ENCODE data around the gene PRKAB2. TPM values are rescaled to one million over a fixed set of nuclear protein-coding genes. Genes with fewer than 3 reads are reported as not detected.

PRKAB2 gene
- total and polyA plus RNA-seq, 2 of the 4 experiments (the other 2 are of a cell fraction) = 8.4 to 11.0 TPM

DNA sequence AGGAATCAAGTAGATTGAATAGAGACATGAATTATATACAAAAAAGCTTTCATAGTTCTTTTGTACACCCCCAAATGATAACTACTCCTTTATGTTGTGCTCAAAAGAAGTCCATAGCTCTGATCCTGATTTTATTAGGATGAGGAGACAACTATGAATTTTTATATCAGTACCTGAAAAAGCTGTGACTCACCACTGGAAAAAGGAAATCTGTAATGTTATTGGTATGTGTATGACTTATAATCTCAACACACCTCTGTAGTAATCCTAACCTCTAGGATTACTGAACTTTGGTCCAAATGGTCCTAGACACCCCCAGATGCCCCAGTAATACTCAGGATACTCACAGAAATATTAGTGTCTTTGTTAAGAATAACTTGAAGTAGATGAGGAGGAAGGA, 10.2 kb downstream of the PRKAB2 start:
- no peak overlapping the region for H2AK9ac ChIP-seq (replicated peaks; ENCODE audit: low read depth, low read length, poor library complexity)
- ChIA-PET CTCF (no interaction called here), POLR2A (ENCODE audit: unreplicated experiment) (no interaction called here)
- H3K4me1 ChIP-seq (ENCODE audit: control insufficient read depth, insufficient read depth, low read length) = peaks cover 4% of the 10 kb centered on the region
- H2BK20ac ChIP-seq (ENCODE audit: low read depth, low read length) = no peak overlapping the region
- ATAC-seq (ENCODE audit: low read depth) = no peak
- TF ChIP-seq CEBPB (IDR thresholded peaks at IDR 0.05; ENCODE audit: low read depth, low read length) (no peak), NFE2L2 (IDR thresholded peaks at IDR 0.05; ENCODE audit: low read depth, low read length) (no peak), RAD21 (IDR thresholded peaks at IDR 0.05; ENCODE audit: low read length) (no peak), MAFK (IDR thresholded peaks at IDR 0.05; ENCODE audit: low read depth, low read length) (no peak), MAZ (IDR thresholded peaks at IDR 0.05; ENCODE audit: borderline replicate concordance, low read depth, low read length) (no peak), RFX5 (IDR thresholded peaks at IDR 0.05; ENCODE audit: low read depth, low read length) (no peak), CHD1 (IDR thresholded peaks at IDR 0.05; ENCODE audit: low read depth, low read length) (no peak), FOS (IDR thresholded peaks at IDR 0.05; ENCODE audit: low read depth, low read length) (no peak), SMC3 (IDR thresholded peaks at IDR 0.05; ENCODE audit: low read depth, low read length) (no peak), MXI1 (IDR thresholded peaks at IDR 0.05; ENCODE audit: borderline replicate concordance, low read depth, low read length) (no peak), POLR2A (IDR thresholded peaks at IDR 0.05; ENCODE audit: low read depth, low read length) (no peak), RCOR1 (IDR thresholded peaks at IDR 0.05; ENCODE audit: insufficient replicate concordance, low read length) (no peak)
- TF ChIP-seq, protein P1, sequence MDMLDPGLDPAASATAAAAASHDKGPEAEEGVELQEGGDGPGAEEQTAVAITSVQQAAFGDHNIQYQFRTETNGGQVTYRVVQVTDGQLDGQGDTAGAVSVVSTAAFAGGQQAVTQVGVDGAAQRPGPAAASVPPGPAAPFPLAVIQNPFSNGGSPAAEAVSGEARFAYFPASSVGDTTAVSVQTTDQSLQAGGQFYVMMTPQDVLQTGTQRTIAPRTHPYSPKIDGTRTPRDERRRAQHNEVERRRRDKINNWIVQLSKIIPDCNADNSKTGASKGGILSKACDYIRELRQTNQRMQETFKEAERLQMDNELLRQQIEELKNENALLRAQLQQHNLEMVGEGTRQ (IDR thresholded peaks at IDR 0.05; ENCODE audit: low read depth, low read length) = no peak
- TF ChIP-seq, protein P2, sequence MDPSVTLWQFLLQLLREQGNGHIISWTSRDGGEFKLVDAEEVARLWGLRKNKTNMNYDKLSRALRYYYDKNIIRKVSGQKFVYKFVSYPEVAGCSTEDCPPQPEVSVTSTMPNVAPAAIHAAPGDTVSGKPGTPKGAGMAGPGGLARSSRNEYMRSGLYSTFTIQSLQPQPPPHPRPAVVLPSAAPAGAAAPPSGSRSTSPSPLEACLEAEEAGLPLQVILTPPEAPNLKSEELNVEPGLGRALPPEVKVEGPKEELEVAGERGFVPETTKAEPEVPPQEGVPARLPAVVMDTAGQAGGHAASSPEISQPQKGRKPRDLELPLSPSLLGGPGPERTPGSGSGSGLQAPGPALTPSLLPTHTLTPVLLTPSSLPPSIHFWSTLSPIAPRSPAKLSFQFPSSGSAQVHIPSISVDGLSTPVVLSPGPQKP (IDR thresholded peaks at IDR 0.05; ENCODE audit: borderline replicate concordance, low read depth, low read length) = no peak
- TF ChIP-seq, protein P3, sequence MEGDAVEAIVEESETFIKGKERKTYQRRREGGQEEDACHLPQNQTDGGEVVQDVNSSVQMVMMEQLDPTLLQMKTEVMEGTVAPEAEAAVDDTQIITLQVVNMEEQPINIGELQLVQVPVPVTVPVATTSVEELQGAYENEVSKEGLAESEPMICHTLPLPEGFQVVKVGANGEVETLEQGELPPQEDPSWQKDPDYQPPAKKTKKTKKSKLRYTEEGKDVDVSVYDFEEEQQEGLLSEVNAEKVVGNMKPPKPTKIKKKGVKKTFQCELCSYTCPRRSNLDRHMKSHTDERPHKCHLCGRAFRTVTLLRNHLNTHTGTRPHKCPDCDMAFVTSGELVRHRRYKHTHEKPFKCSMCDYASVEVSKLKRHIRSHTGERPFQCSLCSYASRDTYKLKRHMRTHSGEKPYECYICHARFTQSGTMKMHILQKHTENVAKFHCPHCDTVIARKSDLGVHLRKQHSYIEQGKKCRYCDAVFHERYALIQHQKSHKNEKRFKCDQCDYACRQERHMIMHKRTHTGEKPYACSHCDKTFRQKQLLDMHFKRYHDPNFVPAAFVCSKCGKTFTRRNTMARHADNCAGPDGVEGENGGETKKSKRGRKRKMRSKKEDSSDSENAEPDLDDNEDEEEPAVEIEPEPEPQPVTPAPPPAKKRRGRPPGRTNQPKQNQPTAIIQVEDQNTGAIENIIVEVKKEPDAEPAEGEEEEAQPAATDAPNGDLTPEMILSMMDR (conservative IDR thresholded peaks at IDR 0.05; ENCODE audit: low read depth, low read length) = no peak
- H3K4me2 ChIP-seq (ENCODE audit: low read depth, low read length) = no peak overlapping the region
- peaks cover 8% of the 10 kb centered on the region for H3K9me1 ChIP-seq (ENCODE audit: insufficient read depth, low read length)
- no peak overlapping the region for H2BK120ac ChIP-seq (ENCODE audit: low read depth, low read length)
- H3K9me3 ChIP-seq (ENCODE audit: control insufficient read depth, insufficient read depth, low read length) = no peaks in the 10 kb centered on the region
- no peak overlapping the region for H3K18ac ChIP-seq (ENCODE audit: low read depth, low read length)
- H3K9ac ChIP-seq (ENCODE audit: low read depth, low read length) = no peak overlapping the region
- no peak overlapping the region for H3K56ac ChIP-seq (ENCODE audit: extremely low read depth, insufficient read depth, low read length)
- no peak for DNase-seq
- H3K79me1 ChIP-seq (ENCODE audit: low read depth in 1 of 2, low read length in 2 of 2) = peaks cover 17 to 19% of the 10 kb centered on the region in 2 experiments
- H4K91ac ChIP-seq (ENCODE audit: insufficient read depth, low read depth, low read length) = no peak overlapping the region
- no peak overlapping the region for H3K4ac ChIP-seq (ENCODE audit: low read depth, low read length)
- no peak overlapping the region for H4K8ac ChIP-seq (ENCODE audit: low read depth in 2 of 2, low read length in 2 of 2)
- peaks cover 3% of the 10 kb centered on the region; the same call in 1 of the 2 replicates for H4K20me1 ChIP-seq (ENCODE audit: insufficient read depth, low read length)
- no TSS peak for BruUV-seq (replicated peaks)
- intact Hi-C loops (cut with micrococcal nuclease) (no loop called here), in situ Hi-C loops (cut with MboI; ENCODE audit: low sequenced_read_pairs) (no loop called here), dilution Hi-C loops (cut with HindIII; ENCODE audit: low sequenced_read_pairs, unreplicated experiment) (no loop called here)
- H3K27me3 ChIP-seq (ENCODE audit: control insufficient read depth, insufficient read depth, low read length) = no peaks in the 10 kb centered on the region
- H2AK5ac ChIP-seq (ENCODE audit: low read depth, low read length) = no peak overlapping the region
- H3K14ac ChIP-seq (replicated peaks; ENCODE audit: low read depth, low read length) = no peak overlapping the region
- H2AFZ ChIP-seq (replicated peaks; ENCODE audit: low read length, poor library complexity) = no peak overlapping the region
- no peak overlapping the region for H2BK15ac ChIP-seq (ENCODE audit: low read depth, low read length)
- H3K4me3 ChIP-seq (ENCODE audit: insufficient read depth, low read depth, low read length) = no peak overlapping the region
- no peak overlapping the region for H3K27ac ChIP-seq (ENCODE audit: insufficient read depth, low read length)
- H3K23ac ChIP-seq (ENCODE audit: low read depth, low read length) = no peak overlapping the region
- no peak overlapping the region for H2BK5ac ChIP-seq (ENCODE audit: low read depth, low read length, poor library complexity, severe bottlenecking)
- H4K5ac ChIP-seq (ENCODE audit: low read depth, low read length) = no peak overlapping the region
- H3K36me3 ChIP-seq (ENCODE audit: control insufficient read depth, insufficient read depth, low read length) = peaks cover 35% of the 10 kb centered on the region

All from IMR-90 (cell line).